Suprapubic skin (tissue), 4 donors: ENCODE results near the gene EIPR1.

Source experiments
- EP300 ChIP-seq: sonication (generic); formaldehyde crosslinking; IDR thresholded peaks from one replicate; pipeline ENCODE4 v1.6.1; 2017; ENCODE audit warnings: antibody characterized with exemption
- POLR2A ChIP-seq, 2 donors: fragments of 450-650 bp; IDR thresholded peaks; one replicate each; pipeline ENCODE4 v1.6.1; 2017; ENCODE audit warnings: antibody characterized with exemption in 2 of 2, mild to moderate bottlenecking in 2 of 2, moderate library complexity in 2 of 2
- POLR2AphosphoS5 ChIP-seq, 3 donors: sonication (generic); formaldehyde crosslinking; IDR thresholded peaks; one replicate each; pipeline ENCODE4 v1.6.1; 2017; ENCODE audit warnings: antibody characterized with exemption in 3 of 3
- TF ChIP-seq, protein P1 (sequence below), 2 donors: fragments of 200-600 bp in 1 of 2; fragments of 450-650 bp in 1 of 2; sonication (generic) in 1 of 2; IDR thresholded peaks; one replicate each; pipeline ENCODE4 v1.5.1; 2016 to 2019; ENCODE audit warnings: antibody characterized with exemption in 2 of 2, mild to moderate bottlenecking in 1 of 2, moderate library complexity in 1 of 2

DNA sequence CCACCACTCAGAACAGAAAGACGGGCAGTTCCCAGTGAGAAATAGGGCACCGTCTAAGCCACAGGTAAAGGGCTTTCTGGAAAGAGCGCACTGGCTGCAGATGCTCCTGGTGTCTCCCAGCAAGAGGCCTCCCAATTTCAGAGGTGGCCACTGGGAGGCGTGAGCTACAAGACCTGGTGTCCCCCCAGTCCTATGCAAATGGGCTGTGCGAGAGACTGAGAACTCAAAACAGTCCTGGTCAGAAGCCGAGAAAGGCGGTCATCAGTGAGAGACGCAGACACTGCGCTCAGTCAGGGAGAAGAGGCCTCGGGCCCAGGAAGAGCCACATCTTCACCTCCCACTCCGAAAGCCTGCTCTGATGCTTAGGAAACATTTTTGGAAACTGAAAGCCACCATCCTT lies 179.5 kb downstream of the EIPR1 start:
- TF ChIP-seq, protein P1, sequence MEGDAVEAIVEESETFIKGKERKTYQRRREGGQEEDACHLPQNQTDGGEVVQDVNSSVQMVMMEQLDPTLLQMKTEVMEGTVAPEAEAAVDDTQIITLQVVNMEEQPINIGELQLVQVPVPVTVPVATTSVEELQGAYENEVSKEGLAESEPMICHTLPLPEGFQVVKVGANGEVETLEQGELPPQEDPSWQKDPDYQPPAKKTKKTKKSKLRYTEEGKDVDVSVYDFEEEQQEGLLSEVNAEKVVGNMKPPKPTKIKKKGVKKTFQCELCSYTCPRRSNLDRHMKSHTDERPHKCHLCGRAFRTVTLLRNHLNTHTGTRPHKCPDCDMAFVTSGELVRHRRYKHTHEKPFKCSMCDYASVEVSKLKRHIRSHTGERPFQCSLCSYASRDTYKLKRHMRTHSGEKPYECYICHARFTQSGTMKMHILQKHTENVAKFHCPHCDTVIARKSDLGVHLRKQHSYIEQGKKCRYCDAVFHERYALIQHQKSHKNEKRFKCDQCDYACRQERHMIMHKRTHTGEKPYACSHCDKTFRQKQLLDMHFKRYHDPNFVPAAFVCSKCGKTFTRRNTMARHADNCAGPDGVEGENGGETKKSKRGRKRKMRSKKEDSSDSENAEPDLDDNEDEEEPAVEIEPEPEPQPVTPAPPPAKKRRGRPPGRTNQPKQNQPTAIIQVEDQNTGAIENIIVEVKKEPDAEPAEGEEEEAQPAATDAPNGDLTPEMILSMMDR (IDR thresholded peaks at IDR 0.05): no peak
- no peak for TF ChIP-seq POLR2A (IDR thresholded peaks at IDR 0.05)
- no peak for TF ChIP-seq POLR2AphosphoS5 (IDR thresholded peaks at IDR 0.05)
- no peak for TF ChIP-seq EP300
